HG03196 (cell line): ENCODE data around the gene TMEM126A.
"Not testable (repeated sequence)": the region's sequence is repeated elsewhere in the genome, so short reads cannot be mapped to it uniquely, and the experiment has no call there.

ENCODE experiments used
- ATAC-seq: cut with Tn5 transposase; IDR thresholded peaks from one replicate; pipeline ENCODE4 v1.9.1; 2021; ENCODE audit not compliant: unreplicated experiment

TMEM126A gene

GRCh38 chr11:85647604-85648299 lies at the start of gene TMEM126A:
Gene TMEM126A, plus strand, starts transcription at chr11:85647967. Its CDS starts 2,289 bp downstream, at chr11:85650256.
- ATAC-seq: peak; percentile 100

- no peak for ATAC-seq
Measured at GRCh38 chr11:85599083-85599482, 48.7 kb upstream of the TMEM126A start.

- ATAC-seq: no peak
Measured at GRCh38 chr11:85602526-85603213, 45.1 kb upstream of the TMEM126A start.

GRCh38 chr11:85603220-85603619 lies 44.5 kb upstream of the TMEM126A start:
- no peak for ATAC-seq

- not testable (repeated sequence) for ATAC-seq
Measured at GRCh38 chr11:85606237-85606636, 41.5 kb upstream of the TMEM126A start.

- not testable (repeated sequence) for ATAC-seq
Measured at GRCh38 chr11:85608621-85609020, 39.1 kb upstream of the TMEM126A start.

- not testable (repeated sequence) for ATAC-seq
Measured at GRCh38 chr11:85609286-85609685, 38.5 kb upstream of the TMEM126A start.

- ATAC-seq: not testable (repeated sequence)
Measured at GRCh38 chr11:85611643-85612042, 36.1 kb upstream of the TMEM126A start.

GRCh38 chr11:85619499-85619898 lies 28.3 kb upstream of the TMEM126A start:
- ATAC-seq: no peak

- ATAC-seq: no peak
Measured at GRCh38 chr11:85620256-85620655, 27.5 kb upstream of the TMEM126A start.

GRCh38 chr11:85626496-85626895 lies 21.3 kb upstream of the TMEM126A start:
- no peak for ATAC-seq

- no peak for ATAC-seq
Measured at GRCh38 chr11:85627332-85627997, 20.3 kb upstream of the TMEM126A start, which contains the start of gene DLG2. Gene DLG2, minus strand, starts transcription at chr11:85627344.

GRCh38 chr11:85627998-85628770 lies 19.6 kb upstream of the TMEM126A start, which contains the start of gene TMEM126B:
Gene TMEM126B, plus strand, starts transcription at chr11:85628593. Its CDS starts 15 bp downstream, at chr11:85628608.
- peak; percentile 99 for ATAC-seq

- ATAC-seq: peak; percentile 7
Measured at GRCh38 chr11:85628771-85629341, 18.9 kb upstream of the TMEM126A start.

GRCh38 chr11:85634747-85635146 lies 13.0 kb upstream of the TMEM126A start:
- no peak for ATAC-seq

- no peak for ATAC-seq
Measured at GRCh38 chr11:85643191-85643614, 4.6 kb upstream of the TMEM126A start.

GRCh38 chr11:85647078-85647477 lies 689 bp upstream of the TMEM126A start:
- no peak for ATAC-seq

GRCh38 chr11:85651118-85651517 lies 3.4 kb downstream of the TMEM126A start:
- no peak for ATAC-seq

GRCh38 chr11:85652786-85653447 lies 5.2 kb downstream of the TMEM126A start:
- no peak for ATAC-seq

- not testable (repeated sequence) for ATAC-seq
Measured at GRCh38 chr11:85654343-85654742, 6.6 kb downstream of the TMEM126A start.
